OCI-LY3 (cell line): ENCODE results near the gene GPER1.
A peak's percentile ranks its signal among the peaks of the same experiment; 100 is the strongest.

ENCODE experiments used
- H2AFZ ChIP-seq: fragments of 200-600, 300-600 bp; shearing (Covaris generic); 2 replicates; pipeline ENCODE4 v1.6.0; 2014; ENCODE audit warnings: antibody characterized with exemption, low read depth, low read length
- H3K27ac ChIP-seq: fragments of 200-600, 300-600 bp; sonication (generic); 2 replicates; pipeline ENCODE4 v1.5.1; 2014; ENCODE audit warnings: mild to moderate bottlenecking, low read length, moderate library complexity, mixed read lengths
- H3K27me3 ChIP-seq: fragments of 200-600, 300-600 bp; sonication (generic); 2 replicates; pipeline ENCODE4 v1.6.1; 2014; ENCODE audit warnings: low read depth, low read length, mixed read lengths
- H3K36me3 ChIP-seq: fragments of 200-600, 300-600 bp; sonication (generic); replicated peaks from 2 replicates; pipeline ENCODE3; 2014; ENCODE audit warnings: low read depth, low read length, mixed read lengths
- H3K4me1 ChIP-seq: fragments of 300-600, 200-600 bp; sonication (generic); 2 replicates; pipeline ENCODE4 v1.6.1; 2014; ENCODE audit warnings: low read length, mixed read lengths
- H3K4me2 ChIP-seq: fragments of 200-600, 300-600 bp; sonication (generic); 2 replicates; pipeline ENCODE4 v1.6.1; 2014; ENCODE audit warnings: low read length, mixed read lengths
- H3K4me3 ChIP-seq: fragments of 300-600, 200-600 bp; sonication (generic); 2 replicates; pipeline ENCODE4 v1.5.1; 2014; ENCODE audit warnings: antibody characterized with exemption, mild to moderate bottlenecking, low read length, moderate library complexity
- H3K79me2 ChIP-seq: fragments of 300-600, 200-600 bp; shearing (Covaris generic); 2 replicates; pipeline ENCODE4 v1.6.1; 2014; ENCODE audit warnings: mild to moderate bottlenecking, low read length, mixed read lengths
- H3K9ac ChIP-seq: fragments of 300-600, 200-600 bp; shearing (Covaris generic); 2 replicates; pipeline ENCODE4 v1.6.0; 2014; ENCODE audit warnings: mild to moderate bottlenecking, low read length, moderate library complexity
- H3K9me3 ChIP-seq: fragments of 200-600, 300-600 bp; shearing (Covaris generic); 2 replicates; pipeline ENCODE4 v1.6.1; 2014; ENCODE audit warnings: low read length, mixed read lengths; ENCODE audit not compliant: insufficient read depth
- H4K20me1 ChIP-seq: fragments of 200-600, 300-600 bp; sonication (generic); 2 replicates; pipeline ENCODE4 v1.6.1; 2016; ENCODE audit warnings: low read length, mixed read lengths; ENCODE audit not compliant: insufficient read depth
- CTCF ChIP-seq: fragments of 200-600, 300-600 bp; sonication (generic); IDR thresholded peaks from 2 replicates; pipeline ENCODE4 v1.5.1; 2014; ENCODE audit warnings: antibody characterized with exemption, low read length, low read depth
- EZH2phosphoT487 ChIP-seq: fragments of 200-600 bp; shearing (Covaris generic); IDR thresholded peaks from 2 replicates; pipeline ENCODE4 v1.6.1; 2018; ENCODE audit warnings: antibody characterized with exemption, mixed run types, low read depth

Gene GPER1

GRCh38 chr7:1085910-1086421 is 1.9 kb upstream of the GPER1 start:
- Histone ChIP-seq H3K79me2 (peaks cover 6% of the 10 kb centered on the region; the same call in 1 of the 2 replicates), H3K9ac (peak overlapping the region; percentile 42; the same call in 1 of the 2 replicates), H3K36me3 (peaks cover 4% of the 10 kb centered on the region), H3K4me3 (peak overlapping the region; percentile 81), H3K27me3 (no peaks in the 10 kb centered on the region), H3K9me3 (no peaks in the 10 kb centered on the region), H2AFZ (no peak overlapping the region), H3K27ac (peak overlapping the region; percentile 81), H3K4me2 (peak overlapping the region; percentile 71), H4K20me1 (no peaks in the 10 kb centered on the region), H3K4me1 (peaks cover 38% of the 10 kb centered on the region)
- no peak for TF ChIP-seq CTCF
- TF ChIP-seq EZH2phosphoT487: no peak

- peaks cover 6% of the 10 kb centered on the region; the same call in 1 of the 2 replicates for H3K79me2 ChIP-seq
- peak overlapping the region; percentile 70 for H3K9ac ChIP-seq
- H3K4me1 ChIP-seq: peaks cover 38% of the 10 kb centered on the region
- peak overlapping the region; percentile 81 for H3K4me3 ChIP-seq
- H3K4me2 ChIP-seq: peak overlapping the region; percentile 71
- no peaks in the 10 kb centered on the region for H3K9me3 ChIP-seq
- peak overlapping the region; percentile 81 for H3K27ac ChIP-seq
- H2AFZ ChIP-seq: peak overlapping the region; percentile 28; the same call in 1 of the 2 replicates
- no peaks in the 10 kb centered on the region for H3K27me3 ChIP-seq
- TF ChIP-seq CTCF (peak; percentile 72), EZH2phosphoT487 (no peak)
- H3K36me3 ChIP-seq: peaks cover 4% of the 10 kb centered on the region
- no peaks in the 10 kb centered on the region for H4K20me1 ChIP-seq
These were observed 1.1 kb upstream of the GPER1 start for GRCh38 chr7:1086588-1087464.

- H3K27me3 ChIP-seq: no peaks in the 10 kb centered on the region
- H3K9ac ChIP-seq: peak overlapping the region; percentile 70
- H3K9me3 ChIP-seq: no peaks in the 10 kb centered on the region
- TF ChIP-seq EZH2phosphoT487: no peak
- no peak for TF ChIP-seq CTCF
- peak overlapping the region; percentile 81 for H3K27ac ChIP-seq
- peaks cover 4% of the 10 kb centered on the region for H3K36me3 ChIP-seq
- H3K4me3 ChIP-seq: peak overlapping the region; percentile 81
- peak overlapping the region; percentile 71 for H3K4me2 ChIP-seq
- H2AFZ ChIP-seq: no peak overlapping the region; the same call in 1 of the 2 replicates
- H4K20me1 ChIP-seq: no peaks in the 10 kb centered on the region
- H3K4me1 ChIP-seq: peaks cover 38% of the 10 kb centered on the region
- peaks cover 6% of the 10 kb centered on the region; the same call in 1 of the 2 replicates for H3K79me2 ChIP-seq
These were observed 473 bp upstream of the GPER1 start for GRCh38 chr7:1087465-1087814.

- Histone ChIP-seq H3K4me3 (no peak overlapping the region), H3K4me2 (no peak overlapping the region), H2AFZ (no peak overlapping the region), H3K27ac (no peak overlapping the region), H4K20me1 (no peaks in the 10 kb centered on the region), H3K79me2 (peaks cover 6% of the 10 kb centered on the region; the same call in 1 of the 2 replicates), H3K36me3 (peaks cover 4% of the 10 kb centered on the region), H3K9me3 (no peaks in the 10 kb centered on the region), H3K27me3 (no peaks in the 10 kb centered on the region), H3K9ac (no peak overlapping the region), H3K4me1 (peaks cover 36% of the 10 kb centered on the region)
- TF ChIP-seq CTCF: no peak
- TF ChIP-seq EZH2phosphoT487: no peak
These were observed 2.3 kb downstream of the GPER1 start for GRCh38 chr7:1090236-1090635.
